HepG2 (cell line): ENCODE results near the gene RINL. TPM values are rescaled to one million over a fixed set of nuclear protein-coding genes. Genes with fewer than 3 reads are reported as not detected.

Experiments
- HIC2 ChIP-seq: sonication (generic); formaldehyde crosslinking; IDR thresholded peaks from 2 replicates; pipeline ENCODE4 v1.9.0; 2022; ENCODE audit warnings: low read depth, missing genetic modification reagents
- MAZ ChIP-seq, 2 experiments: sonication (generic) in 1 of 2; formaldehyde crosslinking in 1 of 2; IDR thresholded peaks; 2 replicates each; pipeline versions ENCODE4 v1.5.0 to v1.6.1; 2012 to 2020; ENCODE audit warnings: low read depth in 2 of 2, mild to moderate bottlenecking in 2 of 2, borderline replicate concordance in 1 of 2, improper control_type of control experiment in 1 of 2, low read length in 1 of 2, missing genetic modification reagents in 1 of 2, moderate library complexity in 1 of 2
- NAIF1 ChIP-seq: sonication (generic); formaldehyde crosslinking; IDR thresholded peaks from 2 replicates; pipeline ENCODE4 v1.5.0; 2020; ENCODE audit warnings: mild to moderate bottlenecking, missing genetic modification reagents, borderline replicate concordance
- NFIB ChIP-seq: sonication (generic); formaldehyde crosslinking; IDR thresholded peaks from 2 replicates; pipeline ENCODE4 v1.9.0; 2021; ENCODE audit warnings: missing genetic modification reagents, mild to moderate bottlenecking, borderline replicate concordance
- NFIC ChIP-seq: IDR thresholded peaks from 2 replicates; pipeline ENCODE4 v1.6.1; 2012; ENCODE audit warnings: mild to moderate bottlenecking, low read length, inconsistent platforms
- NR2C2 ChIP-seq: sonication (generic); formaldehyde crosslinking; IDR thresholded peaks from 2 replicates; pipeline ENCODE4 v1.4.0; 2020; ENCODE audit warnings: missing genetic modification reagents, mild to moderate bottlenecking, moderate library complexity, borderline replicate concordance
- PHF5A ChIP-seq: IDR thresholded peaks from one replicate; pipeline ENCODE4 v1.6.1; 2018; ENCODE audit warnings: low read depth, missing genetic modification reagents; ENCODE audit not compliant: unreplicated experiment
- POGZ ChIP-seq: sonication (generic); formaldehyde crosslinking; IDR thresholded peaks from 2 replicates; pipeline ENCODE4 v1.4.0; 2020; ENCODE audit warnings: mild to moderate bottlenecking, missing genetic modification reagents
- RXRB ChIP-seq: IDR thresholded peaks from 2 replicates; pipeline ENCODE4 v1.6.1; 2016; ENCODE audit warnings: borderline replicate concordance, missing genetic modification reagents, missing compliant biosample characterization
- SKIL ChIP-seq: sonication (generic); formaldehyde crosslinking; IDR thresholded peaks from 2 replicates; pipeline ENCODE4 v1.8.0; 2022; ENCODE audit warnings: missing genetic modification reagents, mild to moderate bottlenecking, moderate library complexity, borderline replicate concordance
- SNAI1 ChIP-seq: sonication (generic); formaldehyde crosslinking; IDR thresholded peaks from 2 replicates; pipeline ENCODE4 v1.5.0; 2020; ENCODE audit warnings: mild to moderate bottlenecking, missing genetic modification reagents, borderline replicate concordance
- ZBTB39 ChIP-seq: sonication (generic); formaldehyde crosslinking; IDR thresholded peaks from 2 replicates; pipeline ENCODE4 v1.5.0; 2020; ENCODE audit warnings: missing genetic modification reagents
- ZNF468 ChIP-seq: sonication (generic); formaldehyde crosslinking; IDR thresholded peaks from 2 replicates; pipeline ENCODE4 v1.8.0; 2022; ENCODE audit warnings: mild to moderate bottlenecking, moderate library complexity, missing genetic modification reagents
- ZNF503 ChIP-seq: sonication (generic); formaldehyde crosslinking; IDR thresholded peaks from 2 replicates; pipeline ENCODE4 v1.4.0; 2020; ENCODE audit warnings: missing genetic modification reagents
- ZNF512 ChIP-seq: sonication (generic); formaldehyde crosslinking; IDR thresholded peaks from 2 replicates; pipeline ENCODE4 v1.4.0; 2020; ENCODE audit warnings: mild to moderate bottlenecking, missing genetic modification reagents
- ZNF589 ChIP-seq: sonication (generic); formaldehyde crosslinking; conservative IDR thresholded peaks from 2 replicates; pipeline ENCODE4 v1.8.0; 2022; ENCODE audit warnings: mild to moderate bottlenecking, moderate library complexity, missing genetic modification reagents
- polyA plus RNA-seq, 8 experiments: library from polyadenylated mRNA; depleted of rRNA in 3 of 8; stranded (reverse) in 7 of 8; unstranded in 1 of 8; fragments of >200 nt; fragmentation: Illumina TruSeq in 4 of 8; extraction: Trizol in 4 of 8; gene quantifications; 2 replicates each; pipeline versions ENCODE4 v1.2.1 to v1.2.3, GENCODE V29; 2011 to 2016; ENCODE audit warnings: low read depth in 4 of 8, missing spikeins in 1 of 8, mixed read lengths in 1 of 8; ENCODE audit not compliant: insufficient read depth in 1 of 8
- total RNA-seq, 5 experiments: library from RNA; depleted of rRNA; stranded (reverse); fragments of >200 nt; fragmentation: Illumina TruSeq; extraction: Trizol; gene quantifications; 2 replicates each; pipeline ENCODE4 v1.2.3, GENCODE V29; 2016; ENCODE audit warnings: low read depth in 1 of 5

The RINL gene
- total and polyA plus RNA-seq, 2 of the 13 experiments (the other 11 are each of a cell fraction or from before 2014, with no cell fraction given), result 11.4 to 18.0 TPM

GRCh38 chr19:38849147-38849859, 28.8 kb downstream of the RINL start (continued):
- TF ChIP-seq PHF5A (CRISPR knock-in tag), result no peak
- no peak for TF ChIP-seq NFIB (CRISPR knock-in tag)
- TF ChIP-seq ZBTB39, result no peak
- TF ChIP-seq ZNF512, result no peak
- TF ChIP-seq NR2C2 (CRISPR knock-in tag), result no peak
- no peak for TF ChIP-seq ZNF503 (CRISPR knock-in tag)
- no peak for TF ChIP-seq SNAI1 (CRISPR knock-in tag)
- peak; percentile 65 for TF ChIP-seq MAZ (IDR thresholded peaks at IDR 0.05; ENCODE audit: borderline replicate concordance, low read depth, low read length)
- TF ChIP-seq MAZ (CRISPR knock-in tag; IDR thresholded peaks at IDR 0.05; ENCODE audit: low read depth), result no peak; the same call in 1 of the 2 replicates
- no peak for TF ChIP-seq ZNF468
- no peak; the same call in 1 of the 2 replicates for TF ChIP-seq RXRB
- TF ChIP-seq SKIL (CRISPR knock-in tag), result no peak
- no peak for TF ChIP-seq ZNF589 (CRISPR knock-in tag)
- TF ChIP-seq POGZ (CRISPR knock-in tag), result no peak
- TF ChIP-seq NAIF1 (CRISPR knock-in tag), result 0 out of 2 replicates have a peak, but pooled peaks have one; percentile 46
- no peak for TF ChIP-seq NFIC
- TF ChIP-seq HIC2 (CRISPR knock-in tag), result no peak
